IPS-NIHi7 (cell line): ENCODE data around the gene OR52R1.
"Not testable (repeated sequence)": the region's sequence is repeated elsewhere in the genome, so short reads cannot be mapped to it uniquely, and the experiment has no call there.

Experiments
- DNase-seq: peaks from one replicate; pipeline ENCODE4 v3.0.0; 2012; ENCODE audit warnings: mixed read lengths; ENCODE audit errors: extremely low spot score

OR52R1 gene

DNA sequence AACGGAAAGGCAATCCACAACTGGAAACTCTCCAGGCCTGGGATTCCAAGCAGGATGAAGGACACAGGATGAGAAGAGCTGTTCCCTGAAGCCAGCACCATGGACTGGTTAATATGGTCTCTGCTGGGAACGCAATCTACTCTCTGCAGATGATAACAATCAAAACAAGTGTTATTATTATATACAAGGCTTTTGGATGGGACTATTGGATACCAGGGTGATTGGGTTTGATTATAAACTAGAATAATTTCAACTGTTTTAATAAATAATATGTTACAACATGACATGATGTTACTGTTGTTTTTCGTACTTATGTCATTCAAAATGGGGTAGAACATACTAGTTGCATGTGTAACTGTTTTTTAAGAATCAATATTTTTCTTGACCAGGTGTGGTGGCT is at the start of gene OR52R1:
Gene OR52R1 (minus strand): TSS at position 101 of the 400 bp plus-strand sequence. CDS start 0 bp downstream, at position 101.
- DNase-seq: no peak

DNA sequence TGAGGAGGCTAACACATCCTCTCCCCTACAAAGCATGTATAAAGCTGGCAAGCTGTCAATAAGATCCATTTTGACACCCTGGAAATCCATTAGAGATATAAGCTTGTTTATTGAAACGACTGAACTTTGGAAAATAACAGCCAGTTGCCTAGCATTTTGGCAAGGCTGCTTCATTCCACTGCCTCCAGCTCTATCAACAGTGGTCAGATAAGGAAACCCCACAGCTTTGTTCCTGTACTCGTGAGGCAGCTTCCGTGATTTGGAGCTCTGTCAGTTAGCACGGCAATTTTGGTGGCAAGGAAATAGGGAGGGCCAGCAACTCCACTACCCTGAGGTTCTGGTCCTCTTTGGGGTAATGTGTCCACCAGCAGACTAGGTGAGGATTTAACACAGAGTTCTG is 46.9 kb upstream of the OR52R1 start:
- peak; percentile 12 for DNase-seq

DNA sequence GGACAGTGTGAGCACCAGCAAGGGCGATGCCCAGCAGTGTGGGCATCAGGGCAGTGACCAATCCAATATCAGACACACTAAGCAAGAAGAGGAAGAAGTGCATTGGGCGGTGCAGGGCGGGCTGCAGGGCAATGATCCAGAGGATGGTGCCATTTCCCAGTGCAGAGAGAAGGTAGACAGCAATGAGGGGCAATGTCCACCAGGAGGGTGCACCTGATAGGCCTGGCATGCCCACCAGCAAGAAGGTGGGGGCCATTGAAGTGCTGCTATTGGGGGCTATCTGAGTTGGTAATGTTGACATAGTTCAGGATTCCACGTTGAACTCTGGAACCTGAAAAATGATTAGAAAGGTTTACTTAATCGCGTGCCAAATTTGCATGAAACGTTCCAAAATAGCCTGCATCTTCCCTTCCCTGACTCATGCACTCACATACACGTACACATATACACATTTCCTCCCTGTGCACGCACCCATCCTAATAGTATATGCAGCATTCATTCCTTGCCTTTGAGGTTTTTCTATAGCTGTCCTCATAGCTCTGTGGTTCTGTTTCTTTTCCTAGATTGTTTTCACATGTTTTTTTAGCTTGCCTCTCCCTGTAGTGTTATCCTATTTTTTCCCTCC is 44.8 kb upstream of the OR52R1 start, which contains the start of gene OR51S1:
Gene OR51S1 (minus strand): TSS at position 301 of the 625 bp plus-strand sequence. CDS start 0 bp downstream, at position 301.
- DNase-seq: no peak

DNA sequence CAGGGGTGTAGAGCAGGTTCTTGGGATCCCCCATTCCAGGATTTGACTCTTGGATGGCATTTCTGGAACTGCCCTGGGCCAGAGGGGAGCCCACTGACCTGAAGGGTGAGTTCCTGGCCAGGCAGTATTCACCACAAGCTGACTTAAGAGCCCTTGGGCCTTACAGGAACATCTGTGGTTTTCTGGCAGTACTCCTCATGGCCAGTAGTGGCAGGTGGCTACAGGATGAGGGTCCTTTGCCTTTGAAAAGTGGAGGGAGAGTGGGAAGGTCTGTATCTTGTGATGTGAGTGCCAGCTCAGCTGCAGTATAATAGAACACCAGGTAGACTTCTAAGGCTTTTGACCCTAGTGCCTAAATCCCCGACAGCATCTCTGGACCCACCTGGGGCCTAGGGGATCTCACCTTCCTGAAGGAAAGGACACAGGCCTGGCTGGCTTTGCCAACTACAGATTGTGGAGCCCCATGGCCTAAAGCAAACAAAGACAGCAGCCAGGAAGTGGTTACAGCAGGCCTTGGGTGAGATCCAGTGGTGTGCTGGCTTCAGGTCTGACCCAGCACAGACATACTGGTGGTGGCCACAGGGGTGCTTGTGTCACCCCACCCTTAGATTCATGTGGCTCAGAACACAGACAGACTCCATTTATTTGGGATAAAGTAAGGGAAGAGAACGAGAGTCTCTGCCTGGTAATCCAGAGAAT is 35.8 kb upstream of the OR52R1 start:
- no peak for DNase-seq

DNA sequence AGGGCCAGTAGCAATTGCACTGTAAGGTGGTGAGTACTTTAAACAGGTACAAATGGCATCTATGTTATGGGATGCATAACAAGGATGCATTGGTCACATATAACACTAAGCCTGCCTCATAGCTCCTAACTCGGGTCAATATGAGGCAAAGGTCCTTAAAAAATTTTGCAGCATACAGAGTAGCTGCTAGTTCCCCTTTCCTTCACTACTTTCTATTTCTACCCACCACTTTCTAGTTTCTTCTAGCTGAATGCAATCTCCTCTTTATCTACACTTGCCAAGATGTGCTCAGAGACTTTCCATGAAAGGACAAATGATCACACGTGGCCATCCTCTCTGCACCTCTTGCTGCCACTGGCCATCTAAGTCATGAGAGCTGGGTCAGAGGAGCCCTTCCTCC is 26.7 kb upstream of the OR52R1 start:
- no peak for DNase-seq

DNA sequence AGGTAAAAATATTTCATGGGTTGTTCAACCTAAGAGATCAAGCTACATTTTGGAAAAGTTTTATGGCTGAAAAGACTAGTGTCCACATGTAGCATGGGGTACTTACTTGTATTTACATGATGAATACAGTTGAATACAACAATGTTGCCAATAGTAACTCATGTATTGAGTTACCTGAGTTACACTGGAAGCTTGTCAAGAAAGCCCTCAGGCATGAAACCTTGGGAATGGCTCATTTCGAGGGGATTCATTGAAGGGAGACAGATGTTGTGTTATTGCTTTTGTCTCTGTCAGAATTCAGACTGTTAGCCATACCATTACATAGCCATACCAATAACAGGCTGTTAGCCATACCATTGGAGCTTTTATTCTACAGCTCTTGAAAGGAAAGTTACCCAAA is 26.2 kb upstream of the OR52R1 start:
- DNase-seq: no peak

DNA sequence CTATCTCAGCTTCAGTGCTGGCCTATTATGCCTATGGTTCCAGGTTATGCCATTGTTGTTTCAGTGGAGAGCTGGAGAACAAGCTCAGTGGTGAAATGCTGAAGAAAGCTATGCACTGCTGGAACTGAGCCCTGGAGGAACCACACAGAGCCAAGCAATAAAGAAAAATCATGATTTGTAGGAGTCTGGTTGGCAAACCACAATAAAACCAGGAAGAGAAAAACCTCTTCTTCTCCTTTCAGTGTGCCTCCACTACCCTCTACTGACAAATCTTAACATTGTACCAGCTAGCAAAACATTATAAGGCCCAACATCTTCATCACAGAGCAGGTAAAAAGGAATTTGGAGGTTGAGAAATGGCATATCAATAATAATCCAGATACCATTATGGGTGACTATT is 22.2 kb upstream of the OR52R1 start:
- DNase-seq: peak; percentile 16

DNA sequence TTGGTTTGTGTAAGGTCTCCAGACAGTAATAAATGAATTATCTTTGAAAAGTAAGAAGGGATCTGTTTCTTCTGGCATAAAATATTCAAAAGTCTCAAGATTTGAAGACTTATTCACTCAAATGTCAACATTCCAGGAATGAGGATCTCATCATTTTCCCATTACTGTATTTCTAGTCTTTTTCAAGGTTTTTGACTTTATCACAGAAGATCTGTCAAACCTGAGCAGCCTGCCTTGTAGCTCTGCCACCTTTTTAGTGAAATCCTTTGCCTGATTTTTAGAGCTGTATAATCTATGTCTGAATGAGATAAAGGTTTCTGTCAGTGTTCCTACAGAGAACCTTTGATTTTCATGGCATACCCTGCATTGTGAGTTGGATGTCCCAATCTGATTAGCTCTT is 21.0 kb upstream of the OR52R1 start:
- DNase-seq: no peak

DNA sequence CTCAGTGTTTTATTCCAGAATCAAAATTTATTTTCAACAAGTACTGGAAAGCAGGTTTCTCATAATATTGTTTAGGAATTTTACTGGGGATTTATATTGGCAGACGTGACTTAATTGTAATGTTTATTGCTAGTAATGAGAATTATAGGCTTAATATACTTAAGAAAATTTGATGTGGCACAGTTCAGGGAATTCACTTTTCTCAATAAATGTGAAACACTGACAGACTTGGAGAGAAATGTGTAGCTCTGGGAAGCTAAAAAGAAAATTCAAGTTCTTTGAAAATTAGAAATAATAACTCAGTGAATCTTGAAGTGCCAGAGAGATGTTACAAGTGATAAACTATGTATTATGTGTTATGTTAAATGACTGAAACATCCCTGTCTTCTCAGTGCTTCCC is 16.8 kb upstream of the OR52R1 start, which contains the start of gene OR51F2:
Gene OR51F2 (plus strand): TSS at position 301 of the 400 bp plus-strand sequence. CDS start 101 bp downstream, outside the sequence.
- no peak for DNase-seq

DNA sequence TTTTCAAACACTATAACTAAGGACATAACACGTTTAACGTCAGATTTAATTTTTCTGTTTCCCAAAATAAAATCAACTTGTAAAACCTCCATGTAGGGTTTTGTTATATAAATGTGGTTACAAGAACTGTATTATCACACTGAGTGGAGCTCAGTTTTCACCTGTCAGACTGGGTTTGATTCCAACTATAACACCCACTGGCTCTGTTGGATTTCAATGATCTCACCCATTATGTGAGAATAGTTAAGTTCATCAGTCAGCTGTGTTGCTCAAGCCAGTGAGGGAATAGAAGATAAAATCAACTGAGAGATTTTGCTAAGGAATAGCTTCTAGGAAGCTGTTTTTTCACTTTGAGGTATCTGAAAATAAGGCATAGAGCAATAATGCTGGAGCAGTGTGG is 5.1 kb upstream of the OR52R1 start:
- no peak for DNase-seq

DNA sequence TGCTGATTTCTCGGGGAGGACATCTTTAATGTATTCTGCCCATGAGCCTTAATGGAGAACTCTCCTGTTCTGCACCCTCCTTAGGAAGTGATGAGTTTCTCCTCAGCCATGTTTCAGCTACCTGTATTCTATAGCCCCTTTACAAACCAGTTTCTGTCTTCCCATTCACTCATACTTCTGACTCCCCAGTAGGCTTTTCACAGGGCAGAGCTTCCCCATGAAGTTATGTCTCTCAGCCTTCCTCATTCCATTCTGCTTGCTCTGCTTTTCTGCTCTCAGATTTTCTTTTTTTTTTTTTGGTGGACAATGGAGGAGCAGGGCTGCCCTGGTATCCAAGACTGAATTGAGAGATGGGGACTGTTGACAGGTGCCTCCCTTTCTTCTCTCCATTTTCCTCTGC is 4.3 kb upstream of the OR52R1 start:
- DNase-seq: no peak

DNA sequence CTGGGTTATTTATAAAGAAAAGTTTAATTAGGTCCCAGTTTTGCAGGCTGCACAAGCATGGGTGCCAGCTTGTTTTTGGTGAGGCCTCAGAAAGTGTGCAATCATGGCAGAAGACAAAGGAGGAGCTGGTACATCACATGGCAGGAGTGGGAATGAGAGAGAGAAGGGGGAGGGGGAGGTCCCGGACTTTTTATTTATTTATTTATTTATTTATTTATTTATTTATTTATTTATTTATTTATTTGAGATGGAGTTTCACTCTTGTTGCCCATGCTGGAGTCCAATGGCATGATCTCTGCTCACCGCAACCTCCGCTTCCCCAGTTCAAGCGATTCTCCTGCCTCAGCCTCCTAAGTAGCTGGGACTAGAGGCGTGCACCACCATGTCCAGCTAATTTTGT is 2.9 kb downstream of the OR52R1 start:
- not testable (repeated sequence) for DNase-seq

DNA sequence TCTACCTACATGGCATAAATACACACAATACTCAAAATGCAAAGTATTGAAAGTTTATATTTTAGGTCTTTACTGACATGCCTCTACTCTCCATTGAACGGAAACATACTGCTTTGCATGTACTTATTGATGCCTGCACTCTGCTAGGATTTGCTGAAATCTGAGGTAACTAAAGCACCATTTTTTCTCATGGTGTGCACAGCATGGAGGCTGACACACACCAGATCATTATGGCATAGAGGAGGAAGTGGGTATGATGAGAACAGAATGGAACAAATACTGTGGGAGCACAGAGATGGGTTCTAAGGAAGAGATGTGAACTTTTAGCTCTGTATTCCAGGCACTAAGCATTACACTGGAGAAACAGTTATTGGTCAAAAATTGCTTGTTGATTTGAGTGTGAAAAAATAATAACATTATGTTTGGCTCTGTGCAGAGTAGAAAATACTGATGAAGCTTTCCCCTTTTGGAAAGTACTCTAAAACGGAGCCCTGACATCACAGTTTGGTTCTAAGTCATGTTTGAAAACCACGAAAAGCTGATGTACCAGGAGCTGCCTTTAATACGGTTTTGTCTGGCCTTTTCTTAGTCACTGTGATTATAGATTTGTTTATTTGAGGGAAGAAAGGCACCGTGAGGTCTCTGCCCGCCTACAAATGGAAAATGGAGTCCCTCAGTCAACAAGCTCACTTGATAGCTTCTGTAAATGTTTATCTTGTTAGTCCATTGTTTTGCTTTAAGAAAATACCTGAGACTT is 5.6 kb downstream of the OR52R1 start:
- DNase-seq: no peak

DNA sequence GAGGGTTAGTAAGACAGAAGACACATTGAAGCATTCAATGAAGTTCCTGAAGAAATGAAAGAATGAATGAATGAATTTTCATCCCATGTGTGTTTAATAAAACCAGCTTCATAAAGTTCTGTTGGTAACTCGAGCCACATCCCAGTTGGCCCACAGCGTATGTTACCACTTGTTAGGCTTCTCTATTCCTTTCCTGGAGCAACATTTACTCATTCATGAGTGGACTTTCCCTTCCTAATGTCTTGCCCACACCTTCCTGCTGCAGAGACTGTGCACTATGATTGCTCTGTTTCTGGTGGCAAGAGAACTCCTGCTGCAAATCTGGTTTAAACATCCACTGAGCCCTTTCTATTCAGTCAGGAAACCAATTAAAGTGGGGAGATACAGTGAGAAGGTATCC is 7.0 kb downstream of the OR52R1 start:
- DNase-seq: no peak

DNA sequence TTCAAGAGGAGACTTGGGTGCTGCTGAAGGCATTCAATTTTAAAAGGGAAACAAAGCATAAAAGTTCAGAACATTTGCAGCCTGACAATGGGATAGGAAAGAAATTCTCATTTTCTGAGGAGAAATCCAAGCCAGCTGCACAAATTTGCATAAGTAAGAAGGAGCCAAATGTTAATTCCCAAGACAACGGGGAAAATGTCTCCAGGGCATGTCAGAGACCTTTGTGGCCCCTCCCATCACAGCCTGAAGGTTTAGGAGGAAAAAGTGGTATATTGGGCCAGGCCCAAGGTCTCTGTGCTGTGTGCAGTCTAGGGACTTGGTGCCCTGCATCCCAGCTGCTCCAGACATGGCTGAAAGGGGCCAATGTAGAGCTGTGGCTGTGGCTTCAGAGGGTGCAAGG is 21.7 kb downstream of the OR52R1 start:
- no peak for DNase-seq

DNA sequence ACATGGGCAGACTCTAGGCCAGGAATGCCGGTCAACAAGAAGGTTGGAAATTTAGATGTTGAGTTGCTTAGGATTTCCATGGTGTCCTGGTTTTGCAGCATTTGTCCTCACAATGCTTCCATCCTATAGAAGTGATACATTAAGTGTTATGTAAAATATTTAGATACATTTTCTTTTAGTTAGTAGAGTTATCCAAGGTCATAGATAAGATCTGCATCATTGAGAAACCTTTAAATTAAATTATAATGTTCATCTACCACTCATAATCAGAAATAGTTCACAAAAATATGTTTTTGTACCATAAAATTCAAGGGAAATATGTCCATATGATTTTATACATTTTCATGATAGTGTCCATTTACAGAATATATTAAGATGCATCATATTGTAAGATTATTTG is 34.3 kb downstream of the OR52R1 start, which contains the start of gene OR51F1:
Gene OR51F1 (minus strand): TSS at position 101 of the 400 bp plus-strand sequence. CDS start 0 bp downstream, at position 101.
- no peak for DNase-seq

DNA sequence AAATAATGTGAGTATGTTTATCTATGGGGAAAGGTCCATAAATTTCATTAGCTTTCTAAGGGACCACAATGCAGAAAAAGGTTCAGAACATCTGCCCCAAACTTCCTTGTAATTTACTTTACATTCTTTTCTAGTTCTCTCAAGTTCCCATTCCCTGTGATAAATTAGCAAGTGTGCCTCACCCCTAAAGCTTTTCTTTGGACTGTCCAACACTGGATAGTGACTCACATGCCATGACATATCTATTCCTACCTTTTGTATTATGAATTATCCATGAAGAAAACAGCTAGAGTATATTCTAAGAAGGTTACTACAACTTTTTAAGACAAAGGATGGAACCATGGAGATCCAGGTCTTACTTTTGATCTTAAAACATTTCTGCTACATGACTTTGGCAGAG is 36.1 kb downstream of the OR52R1 start:
- no peak for DNase-seq

DNA sequence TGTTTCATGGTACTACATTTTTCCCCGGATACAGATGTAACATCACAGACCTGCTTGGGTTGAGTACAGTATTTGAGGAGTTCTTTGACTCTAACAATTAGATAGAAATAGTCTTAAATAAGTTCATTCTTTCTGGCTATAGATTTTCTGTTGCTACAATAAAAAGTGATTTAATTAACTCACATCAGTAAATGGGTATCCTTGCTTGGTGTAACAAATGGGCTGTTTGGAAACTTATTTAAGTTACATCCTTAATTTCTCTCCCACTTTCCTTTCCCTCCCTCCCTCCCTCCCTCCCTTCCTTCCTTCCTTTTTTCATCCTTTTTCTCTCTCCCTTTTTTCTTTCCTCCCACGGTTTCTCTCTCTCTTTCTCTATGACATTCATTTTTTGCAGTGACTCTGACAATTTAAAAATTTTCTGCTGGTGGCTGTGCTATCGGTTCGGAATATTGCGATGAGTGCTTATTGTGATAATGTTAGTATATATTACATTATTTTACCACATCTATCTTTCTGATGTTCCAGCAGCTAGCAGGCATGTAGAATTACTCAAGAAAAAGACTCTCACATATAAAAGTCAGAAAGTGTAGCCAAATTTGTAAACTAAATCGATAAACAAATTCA is 37.6 kb downstream of the OR52R1 start:
- DNase-seq: no peak

DNA sequence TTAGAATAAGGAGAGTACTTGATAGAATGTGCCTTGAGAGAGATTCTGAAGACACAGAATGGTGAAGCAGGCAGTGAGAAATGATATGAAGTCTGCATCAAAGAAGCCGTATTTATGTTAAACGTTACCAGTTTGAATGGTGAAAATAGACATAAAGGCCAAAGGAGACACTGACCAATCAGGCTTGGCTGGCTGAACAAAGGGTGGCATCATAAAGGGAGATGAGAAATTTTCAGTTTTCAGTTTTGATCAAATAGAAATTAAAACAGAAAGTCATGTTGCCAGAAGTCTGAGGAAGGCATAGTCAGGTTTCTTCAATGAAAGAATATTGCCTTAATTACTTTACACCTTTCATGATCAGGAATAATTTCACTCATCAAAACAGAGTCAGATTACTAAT is 41.1 kb downstream of the OR52R1 start:
- no peak for DNase-seq
